Measurements from ENCODE around the gene DDX49.
"Not testable (repeated sequence)": the region's sequence is repeated elsewhere in the genome, so short reads cannot be mapped to it uniquely, and the experiment has no call there.

The DDX49 gene

DNA sequence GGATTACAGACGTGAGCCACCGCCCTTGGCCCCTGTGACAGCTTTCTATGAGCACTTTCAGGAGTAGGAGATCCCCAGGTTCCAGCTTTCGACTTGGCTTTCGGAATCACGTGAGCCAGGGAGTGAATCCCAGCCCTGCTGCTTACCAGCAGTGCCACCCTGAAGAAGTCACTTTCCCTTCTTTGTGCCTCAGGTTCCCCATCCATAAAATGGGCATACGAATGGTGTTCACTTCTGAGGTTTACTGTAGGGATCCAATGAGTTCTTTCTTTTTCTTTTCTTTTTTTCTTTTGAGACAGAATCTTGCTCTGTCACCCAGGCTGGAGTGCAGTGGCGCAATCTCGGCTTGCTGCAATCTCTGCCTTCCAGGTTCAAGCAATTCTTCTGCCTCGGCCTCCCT is 25.8 kb downstream of the DDX49 start:
- DNase-seq: no peak

DNA sequence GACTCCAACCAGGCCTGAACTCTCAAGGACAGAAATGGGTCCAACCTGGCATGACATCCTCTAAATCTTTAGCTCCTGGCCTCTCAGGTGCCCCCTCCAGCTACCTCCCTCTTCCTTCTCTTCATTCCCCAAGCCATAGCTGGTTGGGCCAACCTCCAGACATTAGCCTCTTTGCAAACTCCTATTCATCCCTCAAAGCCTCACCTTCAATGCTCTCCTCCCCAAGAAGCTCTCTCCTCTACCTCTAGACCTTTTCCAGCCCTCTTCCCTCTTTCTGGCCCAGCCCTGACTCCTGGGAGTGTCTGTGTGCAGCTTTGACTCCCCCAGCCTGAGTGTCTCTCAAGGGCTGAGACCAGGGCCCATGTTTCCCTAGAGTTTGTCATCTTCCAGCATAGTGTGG is 26.8 kb downstream of the DDX49 start:
- DNase-seq: no peak

DNA sequence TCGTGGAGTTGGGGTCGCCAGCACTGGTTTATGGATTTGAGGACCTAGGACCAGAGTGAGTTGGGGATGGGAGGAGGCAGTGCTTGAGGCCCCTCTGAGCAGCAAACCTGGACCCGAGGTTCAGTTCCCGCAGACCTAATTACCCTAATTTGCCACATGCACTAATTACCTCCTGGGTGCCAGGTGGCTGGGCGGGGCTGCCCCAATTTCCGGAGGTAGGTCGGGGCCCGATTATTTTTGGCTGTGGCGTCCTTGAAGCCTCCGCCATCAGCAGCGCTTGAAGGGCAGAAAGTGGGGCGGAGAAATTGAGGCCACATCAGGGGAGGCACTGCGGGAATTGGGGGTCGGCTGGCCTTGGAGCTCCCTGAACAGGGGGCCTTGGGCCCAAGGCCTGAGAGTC is 27.4 kb downstream of the DDX49 start:
- no peak for DNase-seq

DNA sequence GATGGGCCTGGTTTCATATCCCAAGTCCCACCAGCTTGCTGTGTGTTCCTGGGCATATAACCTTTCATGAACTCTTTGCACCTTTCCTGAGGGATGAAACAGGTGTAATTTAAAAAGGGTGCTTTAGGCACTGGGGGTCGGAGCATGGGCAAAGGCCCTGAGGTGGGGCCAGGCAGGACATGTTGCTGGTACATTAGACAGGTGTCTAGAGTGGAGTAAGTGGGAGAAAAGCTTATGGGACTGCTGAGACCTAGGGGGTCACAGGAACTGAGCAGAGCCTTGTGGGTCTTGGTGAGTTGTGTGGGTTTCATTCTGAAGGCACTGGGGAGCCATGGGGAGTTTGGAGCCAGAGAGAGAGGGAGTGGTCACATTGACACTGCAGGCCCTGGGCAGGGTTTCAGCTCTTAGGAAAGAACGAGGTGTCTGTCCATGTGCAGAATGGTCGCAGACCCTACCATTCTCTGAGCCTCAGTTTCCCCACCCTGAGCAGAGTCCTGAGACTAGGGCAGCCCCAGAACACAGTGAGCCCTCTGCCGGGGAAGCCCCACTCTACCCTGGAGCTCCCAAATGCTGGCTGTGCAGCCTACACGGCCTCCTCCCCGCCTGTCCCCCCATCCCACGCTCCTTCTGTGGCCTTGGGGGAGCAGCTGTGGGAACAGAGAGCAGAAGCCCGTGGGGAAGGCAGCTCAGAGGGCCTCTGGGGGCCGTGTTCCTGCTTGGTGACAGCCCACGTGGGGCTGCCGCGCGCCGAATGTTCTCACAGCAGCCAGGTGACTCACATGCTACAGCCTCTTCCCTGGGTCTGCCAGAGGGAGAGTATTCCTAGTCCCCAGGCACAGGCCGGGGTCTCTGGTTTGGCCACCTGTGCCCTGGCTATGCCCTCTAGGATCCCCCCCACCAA is 28.8 kb downstream of the DDX49 start:
- DNase-seq: no peak

DNA sequence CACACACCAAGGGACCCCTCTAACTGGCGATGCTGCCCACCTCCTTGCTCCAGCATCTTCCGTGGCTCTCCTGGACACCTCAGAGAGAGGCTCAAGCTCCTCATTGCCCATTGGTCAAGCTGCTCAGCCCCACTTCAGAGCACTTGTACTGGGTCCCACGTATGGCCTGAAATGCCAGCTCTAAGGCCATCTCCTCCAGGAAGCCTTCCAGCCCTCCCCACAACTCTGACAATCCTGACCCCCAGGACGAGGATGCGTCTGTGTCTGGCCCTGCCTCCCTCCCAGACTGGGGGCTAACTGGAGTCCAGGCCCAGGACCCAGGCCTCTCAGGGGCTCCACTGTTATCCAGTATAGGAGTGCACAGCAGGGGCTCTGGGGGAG is 29.5 kb downstream of the DDX49 start:
- DNase-seq: no peak

DNA sequence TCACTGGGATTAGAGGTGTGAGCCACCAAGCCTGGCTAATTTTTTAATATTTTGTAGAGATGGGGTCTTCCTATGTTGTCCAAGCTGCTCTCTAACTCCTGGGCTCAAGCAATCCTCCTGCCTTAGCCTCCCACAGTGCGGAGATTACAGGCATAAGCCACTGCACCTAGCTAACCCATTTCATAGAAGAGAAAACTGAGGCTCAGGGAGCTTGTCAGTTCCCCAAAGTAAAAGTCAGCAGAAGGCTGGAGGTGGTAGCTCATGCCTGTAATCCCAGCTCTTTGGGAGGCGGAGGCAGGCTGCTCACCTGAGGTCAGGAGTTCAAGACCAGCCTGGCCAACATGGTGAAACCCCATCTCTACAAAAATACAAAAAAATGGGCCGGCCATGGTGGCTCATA is 30.3 kb downstream of the DDX49 start:
- no peak for DNase-seq

DNA sequence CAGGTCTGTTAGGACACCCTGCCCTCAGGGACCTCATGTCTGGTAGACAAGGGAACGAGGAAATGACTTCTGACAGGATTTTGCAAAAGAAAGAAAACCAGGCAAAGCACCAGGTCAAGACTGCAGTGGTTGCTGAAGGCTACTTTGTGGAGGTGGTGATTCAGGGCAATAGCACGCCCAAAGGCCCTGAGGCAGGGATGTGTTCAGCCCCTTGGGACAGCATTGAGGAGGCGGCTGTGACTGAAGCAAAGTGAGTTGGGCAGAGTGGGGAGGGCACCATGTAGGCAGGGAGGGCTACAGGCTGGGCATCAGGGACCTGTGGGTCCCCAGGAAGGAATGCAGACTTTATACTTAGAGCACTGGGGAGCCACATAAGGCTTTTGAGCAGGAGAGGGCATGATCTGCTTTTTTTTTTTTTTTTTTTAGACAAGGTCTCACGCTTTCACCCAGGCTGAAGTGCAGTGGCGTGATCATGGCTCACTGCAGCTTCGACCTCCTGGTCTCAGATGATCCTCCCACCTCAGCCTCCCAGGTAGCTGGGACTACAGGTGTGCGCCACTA is 32.3 kb downstream of the DDX49 start:
- no peak for DNase-seq

DNA sequence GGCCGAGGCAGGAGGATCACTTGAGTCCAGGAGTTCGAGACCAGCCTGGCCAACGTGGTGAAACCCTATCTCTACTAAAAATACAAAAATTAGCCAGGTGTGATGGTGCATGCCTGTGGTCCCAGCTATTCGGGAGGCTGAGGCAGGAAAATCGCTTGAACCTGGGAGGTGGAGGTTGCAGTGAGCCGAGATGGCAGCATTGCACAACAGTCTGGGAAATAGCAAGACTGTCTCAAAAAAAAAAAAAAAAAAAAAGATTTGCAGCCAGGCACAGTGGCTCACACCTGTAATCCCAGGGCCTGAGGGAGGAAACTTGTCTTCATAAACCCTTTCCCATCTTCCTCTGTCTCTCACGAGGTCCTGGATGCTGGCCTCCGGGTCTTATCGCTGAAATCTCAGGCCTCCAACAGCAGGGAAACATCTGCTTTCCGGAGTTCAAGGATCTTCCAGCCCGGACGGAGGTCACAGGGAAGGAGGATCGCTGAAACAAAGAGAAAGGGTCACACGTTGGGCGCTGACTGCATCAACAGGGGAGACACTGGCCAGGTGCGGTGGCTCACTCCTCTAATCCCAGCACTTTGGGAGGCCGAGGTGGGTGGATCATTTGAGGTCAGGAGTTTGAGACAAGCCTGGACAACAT is 33.0 kb downstream of the DDX49 start:
- not testable (repeated sequence) for DNase-seq

DNA sequence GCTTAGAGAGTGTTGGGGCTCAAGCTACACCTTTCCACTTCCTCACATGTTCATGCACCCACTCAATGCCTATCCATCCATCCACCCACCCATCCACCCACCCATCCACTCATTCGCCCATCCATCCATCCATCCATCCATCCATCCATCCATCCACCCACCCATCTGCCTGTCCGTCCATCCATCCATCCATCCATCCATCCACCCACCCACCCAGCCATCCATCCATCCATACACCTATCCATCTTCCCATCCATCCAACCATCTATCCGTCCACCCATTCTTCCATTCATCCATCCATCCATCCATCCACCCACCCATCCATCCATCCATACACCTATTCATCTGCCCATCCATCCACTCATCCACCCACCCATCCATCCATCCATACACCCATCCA is 34.6 kb downstream of the DDX49 start:
- no peak for DNase-seq

DNA sequence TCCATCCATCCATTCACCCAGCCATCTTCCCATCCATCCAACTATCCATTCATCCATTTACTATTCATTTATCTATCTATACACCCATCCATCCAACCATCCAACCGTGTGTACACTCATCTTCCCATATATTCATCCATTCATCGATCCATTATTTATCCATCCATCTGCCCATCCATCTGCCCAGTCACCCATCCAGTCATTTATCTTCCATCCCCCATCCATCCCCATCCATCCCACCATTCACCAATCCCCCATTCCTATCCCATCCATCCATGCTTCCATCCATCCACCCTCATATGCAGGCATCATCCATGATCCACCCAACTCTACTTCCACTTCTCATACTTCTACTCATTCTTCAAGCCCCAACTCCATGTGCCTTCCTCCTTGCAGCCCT is 35.5 kb downstream of the DDX49 start:
- no peak for DNase-seq

DNA sequence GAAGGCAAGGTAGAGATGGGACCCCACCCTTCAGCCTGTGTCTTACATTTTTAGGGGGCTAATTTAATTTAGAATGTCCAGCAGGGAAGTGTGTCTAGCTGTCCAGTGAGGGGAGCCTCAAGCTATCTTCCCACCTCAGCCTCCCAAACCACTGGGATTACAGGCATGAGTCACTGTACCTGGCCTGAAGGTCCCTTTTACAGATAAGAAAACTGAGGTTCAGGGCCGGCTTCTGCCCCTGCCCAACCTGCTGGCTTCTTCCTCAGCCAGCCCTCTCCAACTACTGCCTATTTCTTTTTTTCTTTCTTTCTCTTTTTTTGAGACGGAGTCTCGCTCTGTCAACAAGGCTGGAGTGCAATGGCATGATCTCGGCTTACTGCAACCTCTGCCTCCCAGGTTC is 40.9 kb downstream of the DDX49 start:
- no peak for DNase-seq

DNA sequence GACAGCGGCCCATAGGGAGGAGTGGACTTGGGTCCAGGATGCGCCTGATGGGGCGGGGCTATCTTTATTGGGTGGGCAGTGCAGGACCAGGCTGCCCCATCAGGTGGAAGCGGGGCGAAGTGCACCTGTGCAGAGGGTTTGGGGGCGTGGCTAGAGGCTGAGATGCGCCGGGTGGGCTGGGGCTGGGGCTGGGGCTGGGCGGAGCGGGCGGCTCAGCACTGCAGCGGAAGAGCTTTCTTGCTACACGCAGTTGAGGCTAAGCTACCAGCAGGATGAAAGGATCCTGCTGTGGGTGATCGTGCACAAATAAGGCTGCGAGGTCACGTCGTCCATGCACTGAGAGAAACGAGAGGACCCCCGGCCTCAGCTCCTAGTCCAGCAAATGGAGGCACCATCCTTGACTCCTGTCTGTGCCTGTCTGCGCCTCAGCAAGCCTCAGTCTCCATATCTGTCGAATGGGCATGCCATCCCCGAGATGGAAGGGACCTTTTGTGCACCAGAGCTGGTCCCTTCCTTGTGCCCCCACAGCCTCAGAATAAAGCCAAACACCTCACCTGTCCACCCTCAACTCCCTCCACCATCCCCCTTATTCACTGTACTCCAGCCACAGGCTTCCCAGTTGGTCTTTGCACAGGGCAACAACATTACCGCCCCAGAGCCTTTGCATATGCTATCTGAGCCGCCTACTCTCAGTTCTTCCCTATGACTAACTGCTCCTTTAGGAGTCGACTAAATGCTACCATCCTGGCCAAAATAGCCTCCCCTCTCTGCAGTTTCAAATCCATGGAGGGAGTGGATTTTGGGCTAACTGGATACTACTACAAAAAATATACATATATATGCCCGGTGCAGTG is 42.5 kb downstream of the DDX49 start:
- DNase-seq: no peak

DNA sequence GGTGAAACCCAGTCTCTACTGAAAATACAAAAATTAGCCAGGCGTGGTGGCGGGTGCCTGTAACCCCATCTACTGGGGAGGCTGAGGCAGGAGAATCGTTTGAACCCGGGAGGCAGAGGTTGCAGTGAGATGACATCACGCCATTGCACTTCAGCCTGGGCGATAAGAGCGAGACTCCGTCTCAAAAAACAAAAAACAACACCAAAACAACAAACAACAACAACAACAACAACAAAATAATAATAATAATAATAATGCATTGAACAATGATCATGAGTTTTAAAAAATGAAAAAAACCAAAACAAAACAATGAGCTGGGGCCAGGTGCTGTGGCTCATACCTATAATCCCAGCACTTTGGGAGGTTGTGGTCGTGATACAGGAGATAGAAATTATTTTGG is 44.6 kb downstream of the DDX49 start:
- DNase-seq: no peak

DNA sequence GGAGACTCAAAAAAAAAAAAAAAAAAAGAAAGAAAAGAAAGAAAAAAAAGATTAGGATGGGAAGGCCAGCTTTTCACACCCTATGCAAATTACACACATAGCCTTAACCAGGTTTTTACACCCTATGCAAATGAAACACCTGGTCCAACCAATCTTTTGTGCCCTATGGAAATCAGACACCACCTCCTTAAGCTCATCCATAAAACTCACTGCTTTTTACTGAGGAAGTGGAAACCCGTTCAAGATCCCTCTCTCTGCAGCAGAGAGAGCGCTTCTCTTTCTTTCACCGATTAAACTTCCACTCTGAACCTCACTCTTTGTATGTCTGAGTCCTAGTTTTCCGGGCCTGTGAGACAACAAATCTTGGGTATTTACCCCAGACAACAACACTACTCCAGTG is 46.8 kb downstream of the DDX49 start:
- no peak for DNase-seq

DNA sequence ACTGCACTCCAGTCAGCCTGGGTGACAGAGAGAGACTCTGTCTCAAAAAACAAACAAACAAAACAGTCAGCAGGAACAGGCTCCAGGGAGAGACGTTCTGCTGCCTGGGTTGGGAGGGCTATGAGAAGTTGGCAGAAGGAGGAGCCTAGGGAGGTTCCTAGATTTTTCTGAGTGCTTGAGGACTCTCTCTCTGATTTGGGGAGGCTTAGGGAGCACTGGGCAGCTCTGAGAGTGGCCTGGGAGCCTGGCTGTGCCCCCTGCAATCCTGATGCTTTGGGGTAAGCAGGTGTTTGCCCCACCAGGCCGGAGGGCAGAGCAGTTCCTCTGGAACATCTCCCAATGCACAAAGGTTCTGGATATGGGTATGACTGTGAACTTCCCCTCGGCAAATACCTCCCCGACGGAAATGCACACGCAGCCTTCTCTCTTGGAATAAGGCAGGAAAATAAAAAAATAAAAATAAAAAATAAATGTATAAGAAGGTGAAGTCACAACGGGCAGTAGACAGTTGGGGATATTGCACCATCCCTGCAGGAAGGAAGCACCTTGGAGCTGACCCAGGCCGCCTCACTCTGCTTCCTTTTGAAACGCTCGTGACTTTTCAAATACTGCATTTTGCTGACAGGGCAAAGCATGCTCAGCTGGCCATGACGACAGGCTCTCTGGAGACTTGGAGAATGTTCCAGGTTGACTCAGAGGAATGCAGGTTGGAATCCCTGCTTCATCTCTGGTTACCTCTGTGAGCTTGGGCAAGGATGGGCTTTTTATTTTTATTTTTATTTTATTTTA is 48.0 kb downstream of the DDX49 start:
- no peak for DNase-seq

DNA sequence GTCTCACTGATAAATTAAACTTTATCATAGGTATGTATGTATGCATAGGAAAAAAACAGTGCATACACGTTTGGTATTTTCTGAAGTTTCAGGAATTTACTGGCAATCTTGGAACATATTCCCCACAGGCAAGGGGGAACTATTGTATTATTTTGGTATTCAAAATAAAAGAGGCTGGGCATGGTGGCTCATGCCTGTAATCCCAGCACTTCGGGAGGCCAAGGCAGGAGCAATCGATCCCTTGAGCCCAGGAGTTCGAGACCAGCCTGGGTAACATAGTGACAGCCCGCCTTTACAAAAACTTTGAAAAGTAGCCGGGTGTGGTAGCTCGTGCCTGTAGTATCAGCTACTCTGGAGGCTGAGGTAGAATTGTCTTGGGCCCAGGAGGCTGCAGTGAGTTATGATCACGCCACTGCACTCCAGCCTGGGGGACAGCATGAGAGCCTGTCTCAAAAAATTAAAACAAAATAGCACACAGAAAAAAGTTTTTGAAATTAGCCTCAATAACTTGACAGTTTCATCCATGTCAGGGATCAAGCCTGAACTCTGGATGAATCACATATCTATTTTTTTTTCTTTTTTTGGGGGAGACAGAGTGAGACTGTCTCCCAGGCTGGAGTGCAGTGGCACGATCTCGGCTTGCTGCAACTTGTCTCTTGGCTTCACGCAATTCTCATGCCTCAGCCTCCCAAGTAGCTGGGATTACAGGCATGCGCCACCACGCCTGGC is 50.6 kb downstream of the DDX49 start:
- DNase-seq: no peak

DNA sequence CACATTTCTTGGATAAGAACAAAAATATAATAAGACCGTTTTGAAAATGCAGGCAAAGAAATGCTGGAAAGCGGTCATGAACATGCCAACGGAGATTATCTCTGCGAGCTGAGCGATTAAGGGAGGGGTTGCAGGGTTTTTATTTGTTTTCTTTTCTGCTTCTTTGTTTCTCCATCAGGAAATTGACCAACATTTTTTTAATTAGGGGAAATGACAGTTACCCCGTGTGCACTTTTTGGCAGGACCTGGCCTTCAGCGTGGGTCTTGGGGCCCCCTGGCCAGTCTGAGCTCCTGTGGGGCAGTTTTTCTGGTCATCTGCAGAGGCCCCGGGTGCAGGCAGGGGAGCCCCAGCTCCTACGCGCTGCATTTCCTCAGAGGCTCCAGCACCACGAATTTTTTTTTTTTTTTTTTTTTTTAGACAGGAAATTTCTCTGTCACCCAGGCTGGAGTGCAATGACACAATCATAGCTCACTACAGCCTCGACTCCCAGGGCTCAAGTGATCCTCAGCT is 52.8 kb downstream of the DDX49 start:
- no peak for DNase-seq

DNA sequence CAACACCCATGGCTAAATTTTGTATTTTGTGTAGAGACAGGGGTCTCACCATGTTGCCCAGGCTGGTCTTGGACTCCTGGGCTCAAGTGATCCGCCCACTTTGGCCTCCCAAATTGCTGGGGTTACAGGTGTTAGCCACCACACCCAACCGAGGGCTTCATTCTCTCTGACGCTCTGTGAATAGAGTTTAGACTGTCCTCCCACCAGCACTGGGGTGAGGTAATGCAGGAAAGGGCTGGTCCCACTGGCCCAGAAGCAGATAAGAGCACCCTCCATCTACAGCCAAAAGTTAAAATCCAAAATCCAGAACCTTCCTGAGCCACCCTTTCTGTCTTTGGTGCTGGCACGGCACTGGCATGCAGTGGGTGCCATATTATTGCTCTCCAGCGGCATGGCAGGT is 53.3 kb downstream of the DDX49 start:
- DNase-seq: no peak

DNA sequence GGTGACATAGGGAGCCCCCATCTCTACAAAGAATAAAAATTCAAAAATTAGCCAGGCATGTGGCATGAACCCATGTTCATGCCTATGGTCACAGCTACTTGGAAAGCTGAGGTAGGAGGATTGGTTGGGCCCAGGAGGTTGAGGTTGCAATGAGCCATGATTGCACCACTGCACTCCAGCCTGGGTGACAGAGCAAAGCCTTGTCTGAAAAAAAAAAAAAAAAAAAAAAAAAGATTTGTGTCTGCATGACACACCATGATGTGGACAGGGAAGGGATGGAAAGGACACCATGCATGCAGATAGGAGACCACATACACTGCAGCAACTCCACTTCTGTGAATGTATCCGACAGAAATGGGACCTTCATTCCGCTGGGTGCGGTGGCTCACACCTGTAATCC is 55.5 kb downstream of the DDX49 start:
- DNase-seq: no peak

DNA sequence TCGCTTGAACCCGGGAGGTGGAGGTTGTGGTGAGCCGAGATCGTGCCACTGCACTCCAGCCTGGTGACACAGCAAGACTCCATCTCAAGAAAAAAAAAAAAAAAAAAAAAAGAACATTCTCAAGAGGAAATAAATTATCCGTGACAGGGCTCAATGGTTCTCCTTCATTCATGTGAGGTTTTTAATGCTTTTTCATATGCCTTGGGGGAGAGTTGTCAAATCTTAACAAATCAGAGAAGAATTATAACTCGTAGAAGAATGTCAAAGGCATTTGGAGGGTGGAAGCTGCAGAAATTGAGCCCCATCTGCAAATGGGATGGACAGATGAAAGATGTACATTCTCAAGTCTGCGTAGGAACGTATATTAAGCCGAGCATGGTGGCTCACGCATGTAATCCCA is 56.4 kb downstream of the DDX49 start:
- no peak for DNase-seq
